ENCODE measurements around the gene LELP1. TPM values are rescaled to one million over a fixed set of nuclear protein-coding genes. Genes with fewer than 3 reads are reported as not detected.

The LELP1 gene
- not detected in 2 replicates for total RNA-seq

GRCh38 chr1:153203130-153203529 is at the start of gene LELP1:
TSS of gene LELP1 (plus strand) at chr1:153203430. CDS start at chr1:153204708, 1,278 bp downstream.

GRCh38 chr1:153217212-153217611 is 14.0 kb downstream of the LELP1 start, which contains the start of gene PRR9:
TSS of gene PRR9 (plus strand) at chr1:153217584. CDS start at chr1:153218145, 561 bp downstream.

Other genes with a start within 250 kb of the LELP1 start
- not detected in 2 replicates for gene SPRR4, start 232.8 kb upstream of the LELP1 start, total RNA-seq
- not detected in 2 replicates for gene SPRR1A, start 219.3 kb upstream of the LELP1 start, total RNA-seq
- gene SPRR3, start 201.7 kb upstream of the LELP1 start, total RNA-seq: not detected in 2 replicates
- gene SPRR1B, start 172.2 kb upstream of the LELP1 start, total RNA-seq: not detected in 2 replicates
- gene SPRR2D, start 162.3 kb upstream of the LELP1 start, total RNA-seq: not detected in 2 replicates
- not detected in 2 replicates for gene SPRR2A, start 145.9 kb upstream of the LELP1 start, total RNA-seq
- gene SPRR2B, start 131.8 kb upstream of the LELP1 start, total RNA-seq: not detected in 2 replicates
- gene SPRR2E, start 108.9 kb upstream of the LELP1 start, total RNA-seq: not detected in 2 replicates
- not detected in 2 replicates for gene SPRR2F, start 89.9 kb upstream of the LELP1 start, total RNA-seq
- not detected in 2 replicates for gene SPRR2G, start 52.5 kb upstream of the LELP1 start, total RNA-seq
- gene PRR9, start 14.2 kb downstream of the LELP1 start, total RNA-seq: not detected in 2 replicates
- gene LORICRIN, start 56.3 kb downstream of the LELP1 start, total RNA-seq: not detected in 2 replicates
- not detected in 2 replicates for gene PGLYRP3, start 109.5 kb downstream of the LELP1 start, total RNA-seq
- not detected in 2 replicates for gene PGLYRP4, start 145.4 kb downstream of the LELP1 start, total RNA-seq
- gene S100A9, start 154.4 kb downstream of the LELP1 start, total RNA-seq: not detected in 2 replicates
- gene S100A12, start 172.2 kb downstream of the LELP1 start, total RNA-seq: not detected in 2 replicates
- gene S100A8, start 187.6 kb downstream of the LELP1 start, total RNA-seq: not detected in 2 replicates
- not detected in 2 replicates for gene S100A7A, start 213.1 kb downstream of the LELP1 start, total RNA-seq

Data from dermis lymphatic vessel endothelial cell (primary cell).